Measurements from ENCODE around the gene PRKCA. TPM values are rescaled to one million over a fixed set of nuclear protein-coding genes. Genes with fewer than 3 reads are reported as not detected.
"Not testable (repeated sequence)": the region's sequence is repeated elsewhere in the genome, so short reads cannot be mapped to it uniquely, and the experiment has no call there.

Gene PRKCA
- total RNA-seq, 4 donors from 2014 or later: 9.0 to 76.1 (median 15.1) TPM

DNA sequence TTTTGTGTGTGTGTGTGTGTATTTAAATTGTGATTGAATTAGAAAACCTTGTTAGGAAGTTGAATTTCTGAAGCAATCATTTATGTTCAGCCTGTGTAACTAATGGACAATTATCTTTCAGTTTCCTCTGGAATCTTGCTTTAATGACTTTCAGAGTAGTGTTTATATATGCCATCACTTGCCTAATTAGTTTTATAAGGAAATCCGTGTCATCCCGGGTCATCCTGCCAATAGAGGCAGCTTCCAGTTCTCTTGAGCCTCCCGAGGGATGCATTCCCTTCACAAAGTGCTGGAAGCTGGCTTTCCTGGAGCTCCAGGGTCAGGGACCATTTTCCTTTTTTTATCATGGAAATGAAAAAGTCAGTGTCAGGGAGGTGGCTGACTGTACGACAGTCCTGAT lies 42.9 kb downstream of the PRKCA start:
- no peaks in the 10 kb centered on the region for H3K36me3 ChIP-seq
- H3K27me3 ChIP-seq: no peaks in the 10 kb centered on the region
- TF ChIP-seq, protein P1, sequence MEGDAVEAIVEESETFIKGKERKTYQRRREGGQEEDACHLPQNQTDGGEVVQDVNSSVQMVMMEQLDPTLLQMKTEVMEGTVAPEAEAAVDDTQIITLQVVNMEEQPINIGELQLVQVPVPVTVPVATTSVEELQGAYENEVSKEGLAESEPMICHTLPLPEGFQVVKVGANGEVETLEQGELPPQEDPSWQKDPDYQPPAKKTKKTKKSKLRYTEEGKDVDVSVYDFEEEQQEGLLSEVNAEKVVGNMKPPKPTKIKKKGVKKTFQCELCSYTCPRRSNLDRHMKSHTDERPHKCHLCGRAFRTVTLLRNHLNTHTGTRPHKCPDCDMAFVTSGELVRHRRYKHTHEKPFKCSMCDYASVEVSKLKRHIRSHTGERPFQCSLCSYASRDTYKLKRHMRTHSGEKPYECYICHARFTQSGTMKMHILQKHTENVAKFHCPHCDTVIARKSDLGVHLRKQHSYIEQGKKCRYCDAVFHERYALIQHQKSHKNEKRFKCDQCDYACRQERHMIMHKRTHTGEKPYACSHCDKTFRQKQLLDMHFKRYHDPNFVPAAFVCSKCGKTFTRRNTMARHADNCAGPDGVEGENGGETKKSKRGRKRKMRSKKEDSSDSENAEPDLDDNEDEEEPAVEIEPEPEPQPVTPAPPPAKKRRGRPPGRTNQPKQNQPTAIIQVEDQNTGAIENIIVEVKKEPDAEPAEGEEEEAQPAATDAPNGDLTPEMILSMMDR (IDR thresholded peaks at IDR 0.05): no peak
- no peak for TF ChIP-seq POLR2A (IDR thresholded peaks at IDR 0.05)
- no peaks in the 10 kb centered on the region for H3K9me3 ChIP-seq
- no peak overlapping the region for H3K4me3 ChIP-seq
- intact Hi-C loops (cut with DNase I; ENCODE audit: low total_unique reads): no loop called here
- peaks cover 0 to 5% of the 10 kb centered on the region in 2 donors for H3K4me1 ChIP-seq
- DNase-seq: no peak
- H3K27ac ChIP-seq: no peak overlapping the region

GRCh38 chr17:66345949-66346638 lies 43.7 kb downstream of the PRKCA start:
- H3K27me3 ChIP-seq; H3K4me1 ChIP-seq; H3K27ac ChIP-seq; H3K9me3 ChIP-seq; H3K4me3 ChIP-seq; intact Hi-C loops (cut with DNase I; ENCODE audit: low total_unique reads); DNase-seq; H3K36me3 ChIP-seq: not testable (repeated sequence)

DNA sequence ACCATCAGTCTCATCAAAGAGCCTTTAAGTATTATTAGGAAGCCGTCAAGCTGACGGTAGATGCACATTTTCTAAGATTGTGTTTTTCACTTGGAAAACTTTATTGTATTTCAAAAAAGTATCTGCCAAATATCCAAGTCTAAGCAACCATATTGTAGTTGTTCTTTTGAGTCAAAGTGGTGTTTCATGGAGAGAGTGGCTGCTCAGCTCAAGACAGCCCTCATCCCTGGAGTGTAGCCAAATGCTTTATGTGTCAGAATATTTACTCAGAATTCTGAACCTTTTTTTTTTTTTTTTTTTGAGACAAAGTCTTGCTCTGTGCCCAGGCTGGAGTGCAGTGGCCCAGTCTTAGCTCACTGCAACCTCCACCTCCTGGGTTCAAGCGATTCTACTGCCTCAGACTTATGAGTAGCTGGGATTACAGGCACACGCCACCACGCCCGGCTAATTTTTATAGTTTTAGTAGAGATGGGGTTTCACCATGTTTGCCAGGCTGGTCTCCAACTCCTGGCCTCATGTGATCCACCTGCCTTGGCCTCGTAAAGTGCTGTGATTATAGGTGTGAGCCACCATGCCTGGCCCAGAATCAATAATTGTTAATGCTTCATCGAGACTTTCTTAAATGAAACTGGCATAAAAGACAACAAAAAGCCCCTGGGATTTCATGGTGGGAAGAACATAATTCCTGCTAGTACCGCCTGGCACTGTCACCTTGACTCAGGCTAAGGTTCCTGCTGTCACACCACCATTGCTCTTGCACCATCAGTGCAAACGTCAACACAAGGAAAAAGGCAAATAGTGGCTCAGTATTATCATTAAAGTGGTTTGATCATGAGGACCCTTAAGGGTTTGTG lies 45.5 kb downstream of the PRKCA start:
- H3K4me1 ChIP-seq: peaks cover 0 to 5% of the 10 kb centered on the region in 2 donors
- H3K9me3 ChIP-seq: no peaks in the 10 kb centered on the region
- intact Hi-C loops (cut with DNase I; ENCODE audit: low total_unique reads): no loop called here
- no peaks in the 10 kb centered on the region for H3K36me3 ChIP-seq
- TF ChIP-seq, protein P1 (IDR thresholded peaks at IDR 0.05): no peak
- TF ChIP-seq POLR2A (IDR thresholded peaks at IDR 0.05): no peak
- H3K4me3 ChIP-seq: no peak overlapping the region
- no peak overlapping the region for H3K27ac ChIP-seq
- H3K27me3 ChIP-seq: no peaks in the 10 kb centered on the region
- no peak for DNase-seq

- TF ChIP-seq, protein P1 (IDR thresholded peaks at IDR 0.05): no peak
- TF ChIP-seq POLR2A (IDR thresholded peaks at IDR 0.05): no peak
- H3K4me3 ChIP-seq: no peak overlapping the region
- no peaks in the 10 kb centered on the region for H3K36me3 ChIP-seq
- H3K27ac ChIP-seq: peak overlapping the region; percentile 44 to 71
- peak; percentile 56 to 68 for DNase-seq
- H3K4me1 ChIP-seq: peaks cover 0 to 5% of the 10 kb centered on the region in 2 donors
- intact Hi-C loops (cut with DNase I; ENCODE audit: low total_unique reads): no loop called here
- H3K9me3 ChIP-seq: no peaks in the 10 kb centered on the region
- H3K27me3 ChIP-seq: no peaks in the 10 kb centered on the region
Observed at GRCh38 chr17:66348584-66349165, 46.3 kb downstream of the PRKCA start.

DNA sequence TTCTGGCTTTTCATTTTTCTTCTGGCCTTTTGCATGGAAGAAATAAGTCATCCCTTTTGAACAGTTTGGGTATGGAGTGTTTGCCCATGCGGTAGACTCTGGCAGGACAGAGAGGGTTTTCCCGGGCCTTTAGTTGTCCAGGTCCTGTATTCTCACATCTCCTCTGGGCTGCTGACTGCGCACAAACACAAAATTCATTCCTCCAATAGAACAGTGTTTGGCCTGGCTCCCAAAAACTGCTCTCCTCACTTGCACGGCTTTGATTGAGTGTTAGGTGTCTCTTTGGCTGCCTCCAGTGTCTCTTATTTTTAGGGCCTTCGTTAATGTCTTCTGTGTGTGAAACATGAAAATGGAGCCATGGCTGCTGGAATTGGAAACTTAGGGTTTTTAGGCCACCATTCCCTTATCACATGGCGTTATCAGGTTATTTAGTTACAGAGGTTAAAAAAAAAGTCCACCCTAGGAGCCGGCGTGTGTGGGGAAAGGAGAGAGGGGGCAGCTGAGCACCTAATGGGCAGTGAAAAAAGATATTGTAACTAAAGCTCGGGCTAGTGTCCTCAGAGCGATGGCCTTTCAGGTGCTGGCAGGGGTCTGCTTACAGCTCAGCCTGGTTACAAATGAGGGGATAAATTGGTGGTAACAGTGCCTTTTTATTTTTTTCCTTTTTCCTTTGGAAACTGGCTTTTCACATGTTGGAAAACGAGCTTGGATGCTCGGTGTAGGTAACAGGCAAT lies 47.3 kb downstream of the PRKCA start:
- peaks cover 0 to 5% of the 10 kb centered on the region in 2 donors for H3K4me1 ChIP-seq

DNA sequence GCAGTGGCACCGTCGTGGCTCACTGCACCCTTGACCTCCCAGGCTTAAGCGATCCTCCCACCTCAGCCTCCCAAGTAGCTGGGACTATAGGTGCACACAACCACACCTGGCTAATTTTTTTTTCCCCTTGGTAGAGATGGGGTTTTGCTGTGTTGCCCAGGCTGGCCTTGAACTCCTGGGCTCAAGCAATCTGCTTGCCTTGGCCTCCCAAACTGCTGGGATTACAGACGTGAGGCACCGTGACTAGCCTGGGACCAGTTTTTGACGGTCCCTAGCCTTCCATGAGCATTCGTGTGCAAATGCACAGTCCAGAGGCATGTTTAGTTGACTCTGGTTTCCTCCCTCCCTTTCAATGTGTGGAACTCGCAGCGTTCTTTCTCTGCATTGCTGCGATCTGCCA lies 48.2 kb downstream of the PRKCA start:
- H3K27me3 ChIP-seq; H3K9me3 ChIP-seq; H3K4me1 ChIP-seq; H3K27ac ChIP-seq; H3K36me3 ChIP-seq; intact Hi-C loops (cut with DNase I; ENCODE audit: low total_unique reads); H3K4me3 ChIP-seq; DNase-seq: not testable (repeated sequence)

More for the DNA sequence above, 47.3 kb downstream of the PRKCA start:
- intact Hi-C loops (cut with DNase I; ENCODE audit: low total_unique reads): no loop called here
- no peak for TF ChIP-seq POLR2A (IDR thresholded peaks at IDR 0.05)
- TF ChIP-seq, protein P1 (IDR thresholded peaks at IDR 0.05): no peak
- Histone ChIP-seq H3K4me3 (no peak overlapping the region), H3K9me3 (no peaks in the 10 kb centered on the region), H3K27ac (peak overlapping the region; percentile 44 to 71), H3K36me3 (no peaks in the 10 kb centered on the region), H3K27me3 (no peaks in the 10 kb centered on the region)
- DNase-seq: no peak

All from uterus (tissue), 4 donors.